A673 (cell line): ENCODE data around the gene RUNX2. TPM values are rescaled to one million over a fixed set of nuclear protein-coding genes. Genes with fewer than 3 reads are reported as not detected.
A peak's percentile ranks its signal among the peaks of the same experiment; 100 is the strongest.

Experiments used
- BruUV-seq: library from RNA; stranded (reverse); fragments of 400-500 nt; replicated peaks from 2 replicates; lab custom pipeline; 2021; lab: Mats Ljungman, UMichigan
- CTCF ChIA-PET: fragments of 300-600 bp; sonication (Branson Sonifier 250); formaldehyde crosslinking; loops from one replicate; lab custom pipeline; 2022; ENCODE audit warnings: antibody characterized with exemption; lab: Charles Lee
- POLR2A ChIA-PET: fragments of 300-600 bp; sonication (Branson Sonifier 250); formaldehyde crosslinking; loops from one replicate; lab custom pipeline; 2022; ENCODE audit warnings: antibody characterized with exemption; ENCODE audit not compliant: low non-redundant PET; lab: Charles Lee
- DNase-seq: peaks from one replicate; pipeline ENCODE4 v3.0.0-alpha.2; 2015; ENCODE audit warnings: low spot score
- H3K27ac ChIP-seq: fragments of 200-600 bp; sonication (generic); 2 replicates; pipeline ENCODE4 v1.5.1; 2016; ENCODE audit warnings: mixed run types, low read depth, mild to moderate bottlenecking, mixed read lengths, antibody characterized with exemption, low read length; ENCODE audit not compliant: poor library complexity, severe bottlenecking
- H3K27me3 ChIP-seq: fragments of 200-600 bp; sonication (generic); replicated peaks from 2 replicates; pipeline ENCODE4 v1.6.1; 2017; ENCODE audit warnings: mixed run types, low read depth, mild to moderate bottlenecking, mixed read lengths, antibody characterized with exemption, low read length; ENCODE audit not compliant: insufficient read depth, poor library complexity
- H3K36me3 ChIP-seq: fragments of 200-600 bp; sonication (generic); 2 replicates; pipeline ENCODE4 v1.6.1; 2016; ENCODE audit warnings: mixed run types, mild to moderate bottlenecking, mixed read lengths, antibody characterized with exemption, low read length; ENCODE audit not compliant: insufficient read depth, poor library complexity, severe bottlenecking
- H3K4me1 ChIP-seq: fragments of 200-600 bp; sonication (generic); 2 replicates; pipeline ENCODE4 v1.6.1; 2017; ENCODE audit warnings: mixed run types, mild to moderate bottlenecking, mixed read lengths, antibody characterized with exemption, low read length; ENCODE audit not compliant: insufficient read depth, poor library complexity, severe bottlenecking
- H3K4me3 ChIP-seq: fragments of 200-600 bp; sonication (generic); 2 replicates; pipeline ENCODE4 v1.5.1; 2016; ENCODE audit warnings: low read depth, mixed run types, mild to moderate bottlenecking, mixed read lengths, low read length; ENCODE audit not compliant: poor library complexity, severe bottlenecking
- H3K9me3 ChIP-seq: fragments of 200-600 bp; sonication (generic); 2 replicates; pipeline ENCODE4 v1.6.1; 2016; ENCODE audit warnings: mixed run types, low read depth, mild to moderate bottlenecking, mixed read lengths, antibody characterized with exemption, low read length; ENCODE audit not compliant: poor library complexity, severe bottlenecking
- EZH2 ChIP-seq: fragments of 200-600 bp; sonication (generic); IDR thresholded peaks from 2 replicates; pipeline ENCODE4 v1.6.1; 2017; ENCODE audit warnings: borderline replicate concordance, low read depth, mild to moderate bottlenecking, mixed read lengths, antibody characterized with exemption, low read length; ENCODE audit not compliant: poor library complexity, severe bottlenecking
- intact Hi-C: fragments of 100-400 bp; cut with micrococcal nuclease; formaldehyde crosslinking; loops from one replicate; pipeline ENCODE4 v1.10.0; 2022; ENCODE audit not compliant: unreplicated experiment
- total RNA-seq: library from RNA; stranded (reverse); gene quantifications from 2 replicates; pipeline ENCODE4 v1.2.3, GENCODE V29; 2021
- TF ChIP-seq, protein P1 (sequence below): fragments of 300-800, 200-600 bp; sonication (generic); conservative IDR thresholded peaks from 2 replicates; pipeline ENCODE4 v1.5.1; 2017; ENCODE audit warnings: low read depth, mild to moderate bottlenecking, antibody characterized with exemption, low read length, moderate library complexity, mixed read lengths

Gene RUNX2
- total RNA-seq, 1 experiment from 2014 or later = 4.9 TPM

DNA sequence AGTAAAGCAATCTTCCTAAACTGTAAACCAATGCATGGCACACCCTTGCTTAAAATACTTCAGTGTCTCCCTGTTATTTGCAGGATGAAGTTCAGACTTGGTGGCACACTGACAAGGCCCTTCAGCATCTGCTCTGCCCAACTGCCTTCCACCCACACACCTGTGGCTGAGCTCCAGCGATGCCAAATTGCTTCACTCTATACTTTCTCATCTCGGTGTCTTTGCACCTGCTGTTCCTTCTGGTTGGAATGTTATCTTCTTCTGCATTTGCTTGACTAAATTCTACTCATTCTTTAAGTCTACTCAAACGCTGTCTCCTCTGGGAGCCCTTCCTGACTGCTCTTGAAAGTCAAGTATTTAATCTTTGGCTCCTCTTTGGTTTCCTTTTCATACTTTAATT is 149.7 kb downstream of the RUNX2 start:
- Histone ChIP-seq H3K9me3 (no peaks in the 10 kb centered on the region), H3K27me3 (no peaks in the 10 kb centered on the region), H3K4me1 (peaks cover 32% of the 10 kb centered on the region), H3K4me3 (no peak overlapping the region), H3K27ac (no peak overlapping the region), H3K36me3 (no peaks in the 10 kb centered on the region)
- TF ChIP-seq, protein P1, sequence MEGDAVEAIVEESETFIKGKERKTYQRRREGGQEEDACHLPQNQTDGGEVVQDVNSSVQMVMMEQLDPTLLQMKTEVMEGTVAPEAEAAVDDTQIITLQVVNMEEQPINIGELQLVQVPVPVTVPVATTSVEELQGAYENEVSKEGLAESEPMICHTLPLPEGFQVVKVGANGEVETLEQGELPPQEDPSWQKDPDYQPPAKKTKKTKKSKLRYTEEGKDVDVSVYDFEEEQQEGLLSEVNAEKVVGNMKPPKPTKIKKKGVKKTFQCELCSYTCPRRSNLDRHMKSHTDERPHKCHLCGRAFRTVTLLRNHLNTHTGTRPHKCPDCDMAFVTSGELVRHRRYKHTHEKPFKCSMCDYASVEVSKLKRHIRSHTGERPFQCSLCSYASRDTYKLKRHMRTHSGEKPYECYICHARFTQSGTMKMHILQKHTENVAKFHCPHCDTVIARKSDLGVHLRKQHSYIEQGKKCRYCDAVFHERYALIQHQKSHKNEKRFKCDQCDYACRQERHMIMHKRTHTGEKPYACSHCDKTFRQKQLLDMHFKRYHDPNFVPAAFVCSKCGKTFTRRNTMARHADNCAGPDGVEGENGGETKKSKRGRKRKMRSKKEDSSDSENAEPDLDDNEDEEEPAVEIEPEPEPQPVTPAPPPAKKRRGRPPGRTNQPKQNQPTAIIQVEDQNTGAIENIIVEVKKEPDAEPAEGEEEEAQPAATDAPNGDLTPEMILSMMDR = no peak
- TF ChIP-seq EZH2 = no peak
- ChIA-PET CTCF (no interaction called here), POLR2A (no interaction called here)
- intact Hi-C loops = no loop called here
- DNase-seq = no peak
- BruUV-seq = no TSS peak

DNA sequence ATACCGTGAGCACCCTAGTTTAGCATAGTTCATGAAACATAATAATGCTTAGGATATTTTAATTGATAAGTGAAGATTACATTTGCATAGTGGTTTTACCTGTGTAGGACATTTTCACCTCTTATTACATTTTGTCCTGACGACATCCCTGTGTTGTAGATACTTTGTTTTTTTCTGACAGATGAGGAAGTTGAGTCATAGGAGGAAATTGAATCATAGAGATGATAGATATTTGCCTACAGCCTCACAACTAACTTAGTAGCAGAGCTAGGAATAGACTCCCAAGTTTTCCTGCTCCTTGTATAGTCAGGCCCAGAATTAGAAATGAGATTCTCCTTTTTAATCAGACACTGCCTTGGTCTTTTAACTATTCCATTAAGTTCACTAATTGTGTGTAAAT is 150.1 kb downstream of the RUNX2 start:
- intact Hi-C loops = no loop called here
- peaks cover 36% of the 10 kb centered on the region for H3K4me1 ChIP-seq
- H3K9me3 ChIP-seq = no peaks in the 10 kb centered on the region
- no peaks in the 10 kb centered on the region for H3K27me3 ChIP-seq
- BruUV-seq = no TSS peak
- no peak for DNase-seq
- no peaks in the 10 kb centered on the region for H3K36me3 ChIP-seq
- CTCF ChIA-PET = no interaction called here
- H3K27ac ChIP-seq = no peak overlapping the region
- POLR2A ChIA-PET = no interaction called here
- TF ChIP-seq, protein P1 = no peak
- no peak for TF ChIP-seq EZH2
- no peak overlapping the region for H3K4me3 ChIP-seq

DNA sequence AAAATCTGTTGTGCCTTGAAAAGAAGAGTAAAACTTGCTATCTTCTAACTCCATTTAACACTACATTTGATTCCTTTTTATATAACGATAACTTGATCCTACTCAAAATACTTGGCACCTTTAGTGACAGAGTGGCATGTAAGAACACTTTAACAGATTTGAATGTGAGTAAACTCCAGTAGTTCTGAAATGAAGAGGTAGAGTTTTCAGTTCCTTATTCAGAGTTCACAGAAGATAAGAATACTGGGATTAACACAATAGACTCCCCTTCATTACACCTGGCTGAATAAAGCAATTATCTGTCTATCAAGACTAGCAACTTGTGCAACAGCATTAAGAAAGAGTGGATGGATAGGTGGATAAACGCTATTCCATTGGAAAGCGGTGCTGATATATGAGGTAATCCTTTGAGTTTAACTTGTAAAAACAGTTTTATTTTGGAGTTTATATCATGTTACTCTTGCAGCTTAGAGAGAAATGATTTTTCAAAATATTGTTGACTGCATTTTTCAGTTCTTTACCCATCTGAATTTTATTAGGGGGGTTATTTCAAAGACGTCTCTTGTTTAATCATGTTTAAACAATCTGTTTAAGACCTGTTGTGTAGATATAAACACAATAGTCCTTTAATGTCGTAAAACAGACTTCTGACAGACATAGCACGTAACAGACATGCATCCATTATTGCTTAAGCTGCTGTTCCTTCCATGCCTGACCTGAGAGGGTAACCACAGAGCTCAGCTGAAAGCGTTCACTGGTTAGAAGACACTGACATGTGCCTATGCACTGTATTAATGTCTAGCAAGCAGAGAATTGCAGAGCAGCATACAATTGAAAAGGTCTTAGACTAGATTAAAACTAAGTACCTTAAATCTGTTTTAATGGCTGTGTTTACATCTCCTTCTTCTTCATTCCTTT is 152.0 kb downstream of the RUNX2 start:
- Histone ChIP-seq H3K9me3 (no peaks in the 10 kb centered on the region), H3K27me3 (no peaks in the 10 kb centered on the region), H3K27ac (no peak overlapping the region), H3K36me3 (no peaks in the 10 kb centered on the region), H3K4me1 (peaks cover 40% of the 10 kb centered on the region), H3K4me3 (peak overlapping the region; percentile 8)
- peak; percentile 55 for DNase-seq
- CTCF ChIA-PET = interaction anchor here (0.6 kb wide), 1 partner anchor 15 kb away, joined by 3 read pairs; no protein-coding TSS in a partner anchor
- intact Hi-C loops = no loop called here
- no TSS peak for BruUV-seq
- TF ChIP-seq EZH2 = no peak
- TF ChIP-seq, protein P1 = no peak
- POLR2A ChIA-PET = no interaction called here
